Thoracic aorta (tissue), 2 donors: ENCODE measurements around the gene ATP23. TPM values are rescaled to one million over a fixed set of nuclear protein-coding genes. Genes with fewer than 3 reads are reported as not detected.

ENCODE experiments used
- ATAC-seq: fragments of 150-250 bp; one replicate; pipeline ENCODE4 v1.8.0; 2017; ENCODE audit warnings: low read depth; ENCODE audit not compliant: insufficient number of reproducible peaks, low FRiP score
- DNase-seq: peaks from one replicate; pipeline ENCODE4 v3.0.0-alpha.2; 2020; ENCODE audit warnings: low spot score
- H3K27ac ChIP-seq, 2 donors: fragments of 200-600 bp; sonication (generic); 1 replicate in 1 of 2; 2 replicates in 1 of 2; pipeline ENCODE4 v1.5.1; 2016; ENCODE audit warnings: mild to moderate bottlenecking in 2 of 2, moderate library complexity in 2 of 2
- H3K27me3 ChIP-seq: fragments of 200-600 bp; sonication (generic); replicated peaks from 2 replicates; pipeline ENCODE4 v1.6.0; 2016; ENCODE audit warnings: mild to moderate bottlenecking; ENCODE audit not compliant: insufficient read depth
- H3K36me3 ChIP-seq: fragments of 200-600 bp; sonication (generic); one replicate; pipeline ENCODE4 v1.5.1; 2016
- H3K4me1 ChIP-seq, 2 donors: fragments of 200-600 bp; sonication (generic); 1 replicate in 1 of 2; 2 replicates in 1 of 2; pipeline versions ENCODE4 v1.5.1 to v1.6.0; 2016; ENCODE audit warnings: low read depth in 2 of 2, mild to moderate bottlenecking in 1 of 2; ENCODE audit not compliant: control insufficient read depth in 1 of 2
- H3K4me3 ChIP-seq: fragments of 200-600 bp; sonication (generic); 2 replicates; pipeline ENCODE4 v1.5.1; 2016; ENCODE audit warnings: mild to moderate bottlenecking
- H3K9me3 ChIP-seq: fragments of 200-600 bp; sonication (generic); 2 replicates; pipeline ENCODE4 v1.5.1; 2016
- CTCF ChIP-seq: fragments of 200-600 bp; sonication (generic); IDR thresholded peaks from one replicate; pipeline ENCODE4 v1.5.1; 2019; ENCODE audit warnings: antibody characterized with exemption
- total RNA-seq, 2 donors: library from RNA; depleted of rRNA; stranded (reverse); fragments of >200 nt; gene quantifications; one replicate each; pipeline versions ENCODE4 v1.1.0 to v1.2.3, GENCODE V29; 2016

ATP23 gene
- total RNA-seq, 2 donors from 2014 or later: 4.4 to 7.4 TPM

DNA sequence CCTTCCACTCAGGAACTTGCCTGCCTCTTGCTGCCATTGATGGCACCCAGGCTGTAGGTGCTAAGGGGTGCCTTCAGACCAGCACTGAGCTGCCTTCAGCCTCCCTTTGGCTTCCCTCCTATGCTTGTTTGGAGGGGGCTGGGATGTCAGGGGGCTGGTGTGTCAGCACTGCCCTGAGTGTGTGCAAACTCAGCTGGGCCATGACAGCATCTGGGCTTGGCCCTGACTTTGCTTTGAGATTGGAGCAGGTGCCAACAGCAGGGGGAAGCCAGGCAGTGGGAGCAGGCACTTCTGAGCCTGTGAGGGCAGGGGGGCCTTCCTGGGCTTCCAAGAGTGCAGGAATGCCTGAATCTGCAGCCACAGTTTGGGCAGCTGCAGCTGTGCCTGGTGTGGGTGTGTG is 56.9 kb downstream of the ATP23 start:
- TF ChIP-seq CTCF: no peak
- DNase-seq (no peak), ATAC-seq (no peak)
- Histone ChIP-seq H3K9me3 (peaks cover 24% of the 10 kb centered on the region), H3K36me3 (no peaks in the 10 kb centered on the region), H3K4me3 (no peak overlapping the region), H3K27ac (no peak overlapping the region), H3K4me1 (no peaks in the 10 kb centered on the region), H3K27me3 (no peaks in the 10 kb centered on the region)

DNA sequence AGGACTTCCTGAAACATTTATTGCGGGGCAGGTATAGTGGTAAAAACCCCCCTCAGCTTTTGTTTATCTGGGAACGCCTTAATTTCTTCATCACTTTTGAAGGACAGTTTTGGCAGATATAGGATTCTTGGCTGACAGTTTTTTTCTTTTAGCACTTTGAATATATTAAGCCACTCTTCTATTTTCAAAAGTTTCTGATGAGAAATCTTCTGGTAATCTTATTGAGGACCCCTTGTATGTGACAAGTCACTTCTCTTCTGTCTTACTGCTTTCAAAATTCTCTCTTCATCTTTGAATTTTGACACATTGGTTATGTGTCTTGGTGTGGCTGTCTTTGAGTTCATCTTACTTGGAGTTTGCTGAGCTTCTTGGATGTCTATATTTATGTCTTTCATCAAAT is 59.1 kb downstream of the ATP23 start:
- no peak overlapping the region for H3K27ac ChIP-seq
- H3K4me3 ChIP-seq: no peak overlapping the region
- H3K27me3 ChIP-seq: no peaks in the 10 kb centered on the region
- no peaks in the 10 kb centered on the region for H3K4me1 ChIP-seq
- TF ChIP-seq CTCF: no peak
- no peak for DNase-seq
- no peak for ATAC-seq
- H3K9me3 ChIP-seq: peaks cover 24% of the 10 kb centered on the region
- no peaks in the 10 kb centered on the region for H3K36me3 ChIP-seq

- Histone ChIP-seq H3K27ac (no peak overlapping the region), H3K4me3 (no peak overlapping the region), H3K9me3 (no peaks in the 10 kb centered on the region), H3K36me3 (no peaks in the 10 kb centered on the region), H3K27me3 (no peaks in the 10 kb centered on the region), H3K4me1 (peaks cover 0 to 3% of the 10 kb centered on the region in 2 donors)
- no peak for DNase-seq
- TF ChIP-seq CTCF: no peak
- ATAC-seq: no peak
These were observed 66.5 kb downstream of the ATP23 start for GRCh38 chr12:58007875-58008274.

DNA sequence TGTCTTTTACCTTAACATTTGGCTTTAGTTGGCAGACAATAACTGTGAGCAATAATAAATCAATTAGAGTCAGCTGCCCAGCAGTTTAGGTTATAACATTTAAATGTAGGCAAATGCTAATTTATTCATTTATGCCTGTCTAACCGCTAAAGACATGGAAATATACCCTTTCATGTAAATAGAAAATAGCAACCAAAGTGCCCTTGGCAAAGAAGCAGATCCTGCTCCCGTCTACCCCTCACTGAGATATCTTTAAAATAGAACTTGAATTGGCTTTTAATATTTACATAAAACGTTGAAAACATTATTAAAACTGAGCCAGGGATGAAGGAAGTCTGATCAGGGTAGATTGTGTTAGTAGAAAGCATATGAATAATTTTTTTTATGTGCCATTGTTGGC is 67.3 kb downstream of the ATP23 start:
- Histone ChIP-seq H3K36me3 (no peaks in the 10 kb centered on the region), H3K27ac (no peak overlapping the region), H3K4me1 (peaks cover 0 to 3% of the 10 kb centered on the region in 2 donors), H3K27me3 (no peaks in the 10 kb centered on the region), H3K4me3 (no peak overlapping the region), H3K9me3 (no peaks in the 10 kb centered on the region)
- no peak for ATAC-seq
- DNase-seq: no peak
- TF ChIP-seq CTCF: no peak

Other genes with a start within 250 kb of the ATP23 start
- gene OS9, start 247.4 kb upstream of the ATP23 start, total RNA-seq: 100 to 1,000 TPM; 253 to 381 TPM
- 1 to 10 TPM; 1.2 to 3.5 TPM for gene AGAP2, start 202.8 kb upstream of the ATP23 start, total RNA-seq
- 100 to 1,000 TPM in 1 of 2 donors, 10 to 100 TPM in 1; 58.8 to 115 TPM for gene TSPAN31, start 196.5 kb upstream of the ATP23 start, total RNA-seq
- gene CDK4, start 189.3 kb upstream of the ATP23 start, total RNA-seq: 10 to 100 TPM; 52.3 to 72.8 TPM
- gene MARCHF9, start 186.5 kb upstream of the ATP23 start, total RNA-seq: 10 to 100 TPM in 1 of 2 donors, 1 to 10 TPM in 1; 8.8 to 11.2 TPM
- 1 to 10 TPM in 1 of 2 donors, under 1 TPM in 1; 0.81 to 2.2 TPM for gene CYP27B1, start 174.5 kb upstream of the ATP23 start, total RNA-seq
- 10 to 100 TPM; 10.4 to 13.5 TPM for gene METTL1, start 169.5 kb upstream of the ATP23 start, total RNA-seq
- 1 to 10 TPM; 7.0 to 9.7 TPM for gene EEF1AKMT3, start 169.0 kb upstream of the ATP23 start, total RNA-seq
- 10 to 100 TPM; 15.4 to 19.3 TPM for gene TSFM, start 158.8 kb upstream of the ATP23 start, total RNA-seq
- 10 to 100 TPM in 1 of 2 donors, 1 to 10 TPM in 1; 2.2 to 15.3 TPM for gene AVIL, start 122.8 kb upstream of the ATP23 start, total RNA-seq
- gene CTDSP2, start 94.8 kb upstream of the ATP23 start, total RNA-seq: 100 to 1,000 TPM; 170 to 222 TPM